HTR-8/SVneo (cell line): ENCODE data around the gene RNF113B.
A peak's percentile ranks its signal among the peaks of the same experiment; 100 is the strongest.

ENCODE experiments used
- DNase-seq: peaks from one replicate; pipeline ENCODE4 v3.0.0; 2011; ENCODE audit warnings: low spot score, mixed read lengths; ENCODE audit not compliant: insufficient read length
- FAIRE-seq: peaks from 2 replicates; lab custom pipeline; 2011; peaks lifted over from hg19 to GRCh38; lab: Jason Lieb, UNC

The RNF113B gene

GRCh38 chr13:98176777-98177608 lies at the start of gene RNF113B:
Gene RNF113B (minus strand): TSS chr13:98177269. CDS start chr13:98177236, 33 bp downstream.
- DNase-seq = no peak
- FAIRE-seq = no peak

- FAIRE-seq = no peak
- no peak for DNase-seq
Observed at GRCh38 chr13:98226496-98226895, 49.4 kb upstream of the RNF113B start.

GRCh38 chr13:98225036-98225940 lies 48.2 kb upstream of the RNF113B start:
- DNase-seq (no peak), FAIRE-seq (no peak)

- DNase-seq (no peak), FAIRE-seq (no peak)
Observed at GRCh38 chr13:98224557-98224956, 47.5 kb upstream of the RNF113B start.

- FAIRE-seq (no peak), DNase-seq (no peak)
Observed at GRCh38 chr13:98223741-98224140, 46.7 kb upstream of the RNF113B start.

GRCh38 chr13:98222816-98223215 lies 45.7 kb upstream of the RNF113B start:
- no peak for FAIRE-seq
- DNase-seq = no peak

GRCh38 chr13:98222081-98222554 lies 45.0 kb upstream of the RNF113B start:
- no peak for FAIRE-seq
- no peak for DNase-seq

GRCh38 chr13:98221234-98221633 lies 44.2 kb upstream of the RNF113B start:
- DNase-seq (no peak), FAIRE-seq (no peak)

- FAIRE-seq = no peak
- no peak for DNase-seq
Observed at GRCh38 chr13:98220271-98220791, 43.3 kb upstream of the RNF113B start.

GRCh38 chr13:98219685-98220084 lies 42.6 kb upstream of the RNF113B start:
- FAIRE-seq (no peak), DNase-seq (no peak)

- FAIRE-seq = no peak
- no peak for DNase-seq
Observed at GRCh38 chr13:98217597-98217996, 40.5 kb upstream of the RNF113B start.

GRCh38 chr13:98216711-98217285 lies 39.7 kb upstream of the RNF113B start:
- no peak for DNase-seq
- FAIRE-seq = no peak

- no peak for FAIRE-seq
- DNase-seq = peak; percentile 13
Observed at GRCh38 chr13:98216135-98216565, 39.1 kb upstream of the RNF113B start.

GRCh38 chr13:98215508-98215907 lies 38.4 kb upstream of the RNF113B start:
- no peak for FAIRE-seq
- no peak for DNase-seq

- DNase-seq (no peak), FAIRE-seq (no peak)
Observed at GRCh38 chr13:98214707-98215106, 37.6 kb upstream of the RNF113B start.

- DNase-seq = no peak
- no peak for FAIRE-seq
Observed at GRCh38 chr13:98214008-98214643, 37.1 kb upstream of the RNF113B start.

GRCh38 chr13:98213354-98213753 lies 36.3 kb upstream of the RNF113B start:
- FAIRE-seq = no peak

GRCh38 chr13:98212763-98213162 lies 35.7 kb upstream of the RNF113B start:
- DNase-seq (no peak), FAIRE-seq (no peak)

More at GRCh38 chr13:98213354-98213753, 36.3 kb upstream of the RNF113B start:
- DNase-seq = no peak

GRCh38 chr13:98208606-98209005 lies 31.5 kb upstream of the RNF113B start:
- no peak for FAIRE-seq
- DNase-seq = no peak

- FAIRE-seq (no peak), DNase-seq (no peak)
Observed at GRCh38 chr13:98207416-98207815, 30.3 kb upstream of the RNF113B start.
